IMR-90 (cell line): Measurements from ENCODE around the gene LTN1.

Experiments used
- BHLHE40 ChIP-seq: fragments of 150-350 bp; IDR thresholded peaks from 2 replicates; pipeline ENCODE4 v1.6.1; 2016; ENCODE audit warnings: mild to moderate bottlenecking, low read depth, low read length
- MAFK ChIP-seq: IDR thresholded peaks from 2 replicates; pipeline ENCODE4 v1.6.1; 2012; ENCODE audit warnings: low read depth, low read length, improper control_type of control experiment
- POLR2A ChIP-seq: IDR thresholded peaks from 2 replicates; pipeline ENCODE4 v1.6.1; 2012; ENCODE audit warnings: mild to moderate bottlenecking, low read depth, low read length
- RFX5 ChIP-seq: IDR thresholded peaks from 2 replicates; pipeline ENCODE4 v1.8.0; 2012; ENCODE audit warnings: low read depth, mild to moderate bottlenecking, low read length, moderate library complexity
- TF ChIP-seq, protein P1 (sequence below): conservative IDR thresholded peaks from 2 replicates; pipeline ENCODE4 v1.5.1; 2012; ENCODE audit warnings: mild to moderate bottlenecking, low read depth, low read length, improper control_type of control experiment
- TF ChIP-seq, protein P2 (sequence below): fragments of 150-350 bp; IDR thresholded peaks from 2 replicates; pipeline ENCODE4 v1.6.1; 2017; ENCODE audit warnings: mild to moderate bottlenecking, antibody characterized with exemption, low read length, low read depth

DNA sequence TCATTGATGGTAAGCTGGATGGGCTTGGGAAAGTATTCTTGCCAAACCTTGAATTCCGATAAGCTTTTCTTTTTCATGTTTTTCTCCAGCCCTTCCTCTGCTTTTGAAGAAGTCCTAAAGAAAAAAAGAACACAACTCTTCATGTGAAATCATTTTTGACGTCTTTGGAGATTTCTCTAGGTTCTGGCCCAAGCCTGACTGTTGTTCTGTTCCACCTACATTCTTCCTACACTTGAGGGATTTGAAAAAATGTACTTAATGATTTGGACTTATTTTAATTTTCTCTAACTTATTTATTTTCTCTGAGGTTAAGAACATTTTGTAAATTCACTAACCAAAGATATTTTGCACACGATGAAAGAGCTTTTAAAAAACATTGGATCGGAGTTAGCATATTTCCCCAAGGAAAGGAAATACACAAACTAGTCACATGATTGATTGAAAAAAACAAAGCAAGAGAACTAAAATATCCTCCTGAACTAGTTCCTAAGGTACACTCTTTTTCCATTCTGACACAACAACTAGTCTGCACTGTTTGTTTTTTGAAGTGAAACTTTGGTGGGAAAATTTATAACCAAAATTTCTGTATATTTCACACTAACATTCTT, 82.3 kb downstream of the LTN1 start:
- no peak for TF ChIP-seq MAFK
- TF ChIP-seq, protein P1, sequence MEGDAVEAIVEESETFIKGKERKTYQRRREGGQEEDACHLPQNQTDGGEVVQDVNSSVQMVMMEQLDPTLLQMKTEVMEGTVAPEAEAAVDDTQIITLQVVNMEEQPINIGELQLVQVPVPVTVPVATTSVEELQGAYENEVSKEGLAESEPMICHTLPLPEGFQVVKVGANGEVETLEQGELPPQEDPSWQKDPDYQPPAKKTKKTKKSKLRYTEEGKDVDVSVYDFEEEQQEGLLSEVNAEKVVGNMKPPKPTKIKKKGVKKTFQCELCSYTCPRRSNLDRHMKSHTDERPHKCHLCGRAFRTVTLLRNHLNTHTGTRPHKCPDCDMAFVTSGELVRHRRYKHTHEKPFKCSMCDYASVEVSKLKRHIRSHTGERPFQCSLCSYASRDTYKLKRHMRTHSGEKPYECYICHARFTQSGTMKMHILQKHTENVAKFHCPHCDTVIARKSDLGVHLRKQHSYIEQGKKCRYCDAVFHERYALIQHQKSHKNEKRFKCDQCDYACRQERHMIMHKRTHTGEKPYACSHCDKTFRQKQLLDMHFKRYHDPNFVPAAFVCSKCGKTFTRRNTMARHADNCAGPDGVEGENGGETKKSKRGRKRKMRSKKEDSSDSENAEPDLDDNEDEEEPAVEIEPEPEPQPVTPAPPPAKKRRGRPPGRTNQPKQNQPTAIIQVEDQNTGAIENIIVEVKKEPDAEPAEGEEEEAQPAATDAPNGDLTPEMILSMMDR, result no peak
- TF ChIP-seq BHLHE40, result no peak
- TF ChIP-seq, protein P2, sequence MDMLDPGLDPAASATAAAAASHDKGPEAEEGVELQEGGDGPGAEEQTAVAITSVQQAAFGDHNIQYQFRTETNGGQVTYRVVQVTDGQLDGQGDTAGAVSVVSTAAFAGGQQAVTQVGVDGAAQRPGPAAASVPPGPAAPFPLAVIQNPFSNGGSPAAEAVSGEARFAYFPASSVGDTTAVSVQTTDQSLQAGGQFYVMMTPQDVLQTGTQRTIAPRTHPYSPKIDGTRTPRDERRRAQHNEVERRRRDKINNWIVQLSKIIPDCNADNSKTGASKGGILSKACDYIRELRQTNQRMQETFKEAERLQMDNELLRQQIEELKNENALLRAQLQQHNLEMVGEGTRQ, result no peak
- TF ChIP-seq POLR2A, result no peak
- no peak for TF ChIP-seq RFX5
